HG03342 (cell line): ENCODE results near the gene UNC5B.
"Not testable (repeated sequence)": the region's sequence is repeated elsewhere in the genome, so short reads cannot be mapped to it uniquely, and the experiment has no call there.

Source experiments
- ATAC-seq: cut with Tn5 transposase; IDR thresholded peaks from one replicate; pipeline ENCODE4 v1.9.1; 2021; ENCODE audit warnings: mild to moderate bottlenecking, moderate library complexity; ENCODE audit not compliant: unreplicated experiment

UNC5B gene

GRCh38 chr10:71294856-71295255 is 82.5 kb downstream of the UNC5B start:
- ATAC-seq = no peak

- no peak for ATAC-seq
Observed at GRCh38 chr10:71295641-71296040, 83.3 kb downstream of the UNC5B start.

- no peak for ATAC-seq
Observed at GRCh38 chr10:71296086-71296485, 83.7 kb downstream of the UNC5B start.

GRCh38 chr10:71296811-71297210 is 84.4 kb downstream of the UNC5B start:
- ATAC-seq = not testable (repeated sequence)

- no peak for ATAC-seq
Observed at GRCh38 chr10:71297343-71297742, 85.0 kb downstream of the UNC5B start.

- no peak for ATAC-seq
Observed at GRCh38 chr10:71299071-71299785, 86.9 kb downstream of the UNC5B start.

GRCh38 chr10:71300555-71301370 is 88.4 kb downstream of the UNC5B start:
- no peak for ATAC-seq

GRCh38 chr10:71301371-71301916 is 89.1 kb downstream of the UNC5B start:
- no peak for ATAC-seq

GRCh38 chr10:71302451-71302850 is 90.1 kb downstream of the UNC5B start:
- no peak for ATAC-seq

- ATAC-seq = no peak
Observed at GRCh38 chr10:71302874-71303568, 90.7 kb downstream of the UNC5B start.

GRCh38 chr10:71303569-71303907 is 91.2 kb downstream of the UNC5B start:
- no peak for ATAC-seq

- ATAC-seq = no peak
Observed at GRCh38 chr10:71304914-71305313, 92.5 kb downstream of the UNC5B start.

GRCh38 chr10:71306979-71307378 is 94.6 kb downstream of the UNC5B start:
- ATAC-seq = no peak

GRCh38 chr10:71307469-71308085 is 95.2 kb downstream of the UNC5B start:
- ATAC-seq = no peak

- ATAC-seq = no peak
Observed at GRCh38 chr10:71308244-71308643, 95.9 kb downstream of the UNC5B start.

GRCh38 chr10:71308985-71309384 is 96.6 kb downstream of the UNC5B start:
- no peak for ATAC-seq

- ATAC-seq = no peak
Observed at GRCh38 chr10:71309919-71310318, 97.5 kb downstream of the UNC5B start.

- ATAC-seq = no peak
Observed at GRCh38 chr10:71312220-71312619, 99.8 kb downstream of the UNC5B start.

GRCh38 chr10:71312811-71313789 is 100.7 kb downstream of the UNC5B start:
- ATAC-seq = no peak
